Upper lobe of right lung (tissue), 1 donor: ENCODE data around the gene CLEC16A. TPM values are rescaled to one million over a fixed set of nuclear protein-coding genes. Genes with fewer than 3 reads are reported as not detected.

ENCODE experiments used
- ATAC-seq: fragments of 200-7000 bp; cut with Tn5 transposase; one replicate; pipeline ENCODE4 v1.9.1; 2020; ENCODE audit warnings: mild to moderate bottlenecking, moderate library complexity
- DNase-seq: peaks from one replicate; pipeline ENCODE4 v3.0.0-alpha.2; 2020
- H3K27ac ChIP-seq: fragments of 200-600 bp; one replicate; pipeline ENCODE4 v1.8.0; 2022
- H3K27me3 ChIP-seq: fragments of 200-600 bp; one replicate; pipeline ENCODE4 v1.8.0; 2022; ENCODE audit warnings: mild to moderate bottlenecking
- H3K36me3 ChIP-seq: fragments of 200-600 bp; one replicate; pipeline ENCODE4 v1.8.0; 2022
- H3K4me1 ChIP-seq: fragments of 200-600 bp; one replicate; pipeline ENCODE4 v1.8.0; 2022
- H3K4me3 ChIP-seq: fragments of 200-600 bp; one replicate; pipeline ENCODE4 v1.8.0; 2022; ENCODE audit warnings: mild to moderate bottlenecking
- H3K9me3 ChIP-seq: fragments of 200-600 bp; one replicate; pipeline ENCODE4 v1.8.0; 2022
- CTCF ChIP-seq: fragments of 200-600 bp; IDR thresholded peaks from one replicate; pipeline ENCODE4 v1.8.0; 2022; ENCODE audit warnings: antibody characterized with exemption
- intact Hi-C: fragments of 100-400 bp; cut with DNase I; formaldehyde crosslinking; loops from one replicate; pipeline ENCODE4 v1.11.0; 2022
- total RNA-seq: library from RNA; stranded (reverse); fragmentation: NEBNext Ultra II Directional; extraction: Animal tissue kit (Norgen Biotek cat#: 25700); gene quantifications from one replicate; pipeline ENCODE4 v1.2.1, GENCODE V29; 2021
- donor health status: DM: no; HTN: yes; CAD: no; lungs with severe emphysema.

CLEC16A gene
- total RNA-seq, 1 donor from 2014 or later = 36.9 TPM

- DNase-seq (no peak), ATAC-seq (no peak)
- H3K27ac ChIP-seq = no peak overlapping the region
- peaks cover 9% of the 10 kb centered on the region for H3K4me1 ChIP-seq
- no peak overlapping the region for H3K4me3 ChIP-seq
- no peak for TF ChIP-seq CTCF
- H3K9me3 ChIP-seq = no peaks in the 10 kb centered on the region
- no peaks in the 10 kb centered on the region for H3K27me3 ChIP-seq
- H3K36me3 ChIP-seq = peaks cover 38% of the 10 kb centered on the region
- intact Hi-C loops = no loop called here
These were observed 40.1 kb downstream of the CLEC16A start for GRCh38 chr16:10984509-10984908.

GRCh38 chr16:10987361-10988163 lies 43.2 kb downstream of the CLEC16A start:
- no peaks in the 10 kb centered on the region for H3K27me3 ChIP-seq
- no peak for TF ChIP-seq CTCF
- intact Hi-C loops = no loop called here
- peaks cover 33% of the 10 kb centered on the region for H3K36me3 ChIP-seq
- H3K9me3 ChIP-seq = no peaks in the 10 kb centered on the region
- H3K27ac ChIP-seq = no peak overlapping the region
- no peak overlapping the region for H3K4me3 ChIP-seq
- no peaks in the 10 kb centered on the region for H3K4me1 ChIP-seq
- DNase-seq (no peak), ATAC-seq (no peak)

- Histone ChIP-seq H3K4me3 (no peak overlapping the region), H3K4me1 (no peaks in the 10 kb centered on the region), H3K36me3 (peaks cover 31% of the 10 kb centered on the region), H3K9me3 (no peaks in the 10 kb centered on the region), H3K27ac (no peak overlapping the region), H3K27me3 (no peaks in the 10 kb centered on the region)
- ATAC-seq (peak; percentile 87), DNase-seq (no peak)
- peak; percentile 51 for TF ChIP-seq CTCF
- intact Hi-C loops = no loop called here
These were observed 43.9 kb downstream of the CLEC16A start for GRCh38 chr16:10988164-10988803.

- H3K36me3 ChIP-seq = peaks cover 28% of the 10 kb centered on the region
- no peak for TF ChIP-seq CTCF
- no peak overlapping the region for H3K4me3 ChIP-seq
- no peaks in the 10 kb centered on the region for H3K27me3 ChIP-seq
- H3K27ac ChIP-seq = no peak overlapping the region
- H3K9me3 ChIP-seq = no peaks in the 10 kb centered on the region
- H3K4me1 ChIP-seq = no peaks in the 10 kb centered on the region
- ATAC-seq (peak; percentile 7), DNase-seq (no peak)
- intact Hi-C loops = no loop called here
These were observed 44.5 kb downstream of the CLEC16A start for GRCh38 chr16:10988879-10989278.

- no peak for ATAC-seq
- H3K9me3 ChIP-seq = no peaks in the 10 kb centered on the region
- intact Hi-C loops = no loop called here
These were observed 45.2 kb downstream of the CLEC16A start for GRCh38 chr16:10989559-10989958.

More at GRCh38 chr16:10989559-10989958, 45.2 kb downstream of the CLEC16A start:
- Histone ChIP-seq H3K4me1 (no peaks in the 10 kb centered on the region), H3K27me3 (no peaks in the 10 kb centered on the region), H3K36me3 (peaks cover 35% of the 10 kb centered on the region), H3K4me3 (no peak overlapping the region), H3K27ac (no peak overlapping the region)
- no peak for DNase-seq
- no peak for TF ChIP-seq CTCF
